ENCODE data around the gene LCN10. TPM values are rescaled to one million over a fixed set of nuclear protein-coding genes. Genes with fewer than 3 reads are reported as not detected.

LCN10 gene
- total RNA-seq, 1 experiment from 2014 or later = 1.5 TPM

DNA sequence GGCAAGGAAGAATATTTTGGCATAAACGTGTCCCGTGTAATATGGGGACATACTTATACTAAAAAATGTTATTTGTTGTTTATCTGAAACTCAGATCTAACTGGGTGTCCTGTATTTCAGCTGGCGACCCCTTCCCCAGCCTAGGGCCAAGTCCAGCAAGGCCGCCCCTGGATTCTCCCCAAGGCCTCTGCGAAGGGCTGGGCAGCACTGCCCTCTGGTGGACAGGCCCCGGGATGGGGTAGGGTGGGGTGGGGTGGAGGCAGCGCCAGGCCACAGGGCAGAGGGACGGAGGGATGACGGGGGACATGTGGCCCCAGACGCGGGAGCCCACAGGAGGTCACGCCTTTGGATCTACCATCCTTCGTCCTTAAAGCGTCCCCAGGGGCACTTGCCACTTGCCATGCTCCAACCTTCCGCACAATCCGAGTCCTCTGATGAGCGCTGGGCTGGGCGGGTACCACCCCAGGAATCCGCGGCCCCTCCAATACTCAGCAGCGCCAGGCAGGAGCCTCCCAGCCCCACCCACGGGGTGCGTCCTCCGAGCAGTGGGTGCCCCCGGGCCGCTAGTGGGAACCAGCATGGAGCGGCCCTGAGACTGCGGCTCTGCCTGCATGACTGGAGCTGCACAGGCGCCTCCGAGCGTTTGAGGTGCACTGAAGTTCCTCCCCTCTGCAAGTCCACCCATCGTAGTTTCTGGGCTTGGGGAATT lies 48.4 kb downstream of the LCN10 start:
- Mint-ChIP-seq H3K9me3 (no peaks in the 10 kb centered on the region; a peak in 1 of 5 replicates), H3K36me3 (ENCODE audit: insufficient read depth in 1 of 3, low read depth in 3 of 3) (no peaks in the 10 kb centered on the region), H3K4me1 (peaks cover 0 to 23% of the 10 kb centered on the region in 2 experiments; a peak in 2 of 4 replicates), H3K27ac (no peak overlapping the region), H3K27me3 (ENCODE audit: low read depth) (peaks cover 20% of the 10 kb centered on the region), H3K4me3 (no peak overlapping the region)
- Histone ChIP-seq H3K79me1 (ENCODE audit: insufficient read depth, low read depth, low read length, poor library complexity, severe bottlenecking) (no peaks in the 10 kb centered on the region), H3K18ac (ENCODE audit: insufficient read length, low read depth, low read length) (no peak overlapping the region), H3K56ac (ENCODE audit: insufficient read length, low read depth, low read length) (no peak overlapping the region), H2BK20ac (ENCODE audit: low read depth, low read length, poor library complexity, severe bottlenecking) (no peak overlapping the region), H3T11ph (ENCODE audit: low read length) (no peak overlapping the region), H2BK15ac (ENCODE audit: low read depth, low read length) (no peak overlapping the region), H2BK5ac (ENCODE audit: insufficient read length, low read length) (no peak overlapping the region), H2AK5ac (ENCODE audit: insufficient read length, low read length) (no peak overlapping the region), H2BK12ac (ENCODE audit: insufficient read length, low read depth, low read length) (no peak overlapping the region), H3K4ac (ENCODE audit: low read depth, low read length) (no peak overlapping the region), H3K9ac (ENCODE audit: extremely low read depth, insufficient read length, low read length) (no peak overlapping the region), H4K20me1 (ENCODE audit: control insufficient read depth, insufficient read depth, insufficient read length) (no peaks in the 10 kb centered on the region), H2AFZ (ENCODE audit: low read length) (no peak overlapping the region), H2BK120ac (ENCODE audit: low read depth, low read length, poor library complexity, severe bottlenecking) (no peak overlapping the region), H3K4me2 (ENCODE audit: insufficient read depth, insufficient read length, low read length) (no peak overlapping the region), H3K9me3 (ENCODE audit: control insufficient read depth, low read depth, low read length) (no peaks in the 10 kb centered on the region), H3K4me1 (ENCODE audit: insufficient read depth, low read length) (no peaks in the 10 kb centered on the region), H3K14ac (ENCODE audit: insufficient read depth, low read length) (no peak overlapping the region), H4K5ac (ENCODE audit: insufficient read length, low read depth, low read length) (no peak overlapping the region), H3K79me2 (ENCODE audit: insufficient read depth, low read length) (no peaks in the 10 kb centered on the region), H3K23me2 (ENCODE audit: insufficient read length, low read depth, low read length, poor library complexity, severe bottlenecking) (no peaks in the 10 kb centered on the region), H3K27ac (ENCODE audit: insufficient read length, low read depth, low read length) (no peak overlapping the region), H4K91ac (ENCODE audit: insufficient read length, low read depth, low read length) (no peak overlapping the region), H3K27me3 (ENCODE audit: insufficient read depth, low read length) (no peaks in the 10 kb centered on the region), H3K23ac (ENCODE audit: insufficient read length, low read depth, low read length) (no peak overlapping the region), H4K8ac (replicated peaks; ENCODE audit: insufficient read length, low read depth, low read length) (no peak overlapping the region)
- TF ChIP-seq CTCF (conservative IDR thresholded peaks at IDR 0.05) = peak; percentile 83
- peak; percentile 81 for DNase-seq
- WGBS (ENCODE audit: extremely low coverage, insufficient read length, low lambda C conversion rate) = no CpG with 5 or more reads among the region's 32 CpGs
